Anterior cingulate cortex (tissue), 58 donors: Measurements from ENCODE around the gene CERCAM.
"Not testable (repeated sequence)": the region's sequence is repeated elsewhere in the genome, so short reads cannot be mapped to it uniquely, and the experiment has no call there.

Experiments
- DNase-seq, 58 donors: peaks; one replicate each; lab custom pipeline; 2025; lab: John Stamatoyannopoulos, UW

Gene CERCAM

DNA sequence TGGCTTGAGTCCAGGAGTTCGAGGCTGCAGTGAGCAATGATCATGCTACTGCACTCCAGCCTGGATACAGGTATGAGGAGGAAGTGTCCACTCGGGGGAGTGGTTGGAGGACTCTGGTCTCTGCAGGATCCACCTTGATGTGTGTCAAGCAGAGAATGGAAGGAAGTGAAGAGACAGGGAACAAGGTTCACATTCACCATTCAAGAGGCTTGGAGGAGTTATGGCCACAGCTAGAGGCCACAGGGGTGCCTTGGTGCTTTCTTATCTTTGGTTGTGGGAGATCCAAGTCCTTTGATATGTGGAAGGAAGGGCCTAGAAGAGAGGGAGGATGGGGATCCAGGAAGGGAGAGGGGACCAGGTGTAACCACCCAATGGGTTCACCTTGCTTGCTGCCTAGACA, 5.4 kb upstream of the CERCAM start:
- DNase-seq = no peak

DNA sequence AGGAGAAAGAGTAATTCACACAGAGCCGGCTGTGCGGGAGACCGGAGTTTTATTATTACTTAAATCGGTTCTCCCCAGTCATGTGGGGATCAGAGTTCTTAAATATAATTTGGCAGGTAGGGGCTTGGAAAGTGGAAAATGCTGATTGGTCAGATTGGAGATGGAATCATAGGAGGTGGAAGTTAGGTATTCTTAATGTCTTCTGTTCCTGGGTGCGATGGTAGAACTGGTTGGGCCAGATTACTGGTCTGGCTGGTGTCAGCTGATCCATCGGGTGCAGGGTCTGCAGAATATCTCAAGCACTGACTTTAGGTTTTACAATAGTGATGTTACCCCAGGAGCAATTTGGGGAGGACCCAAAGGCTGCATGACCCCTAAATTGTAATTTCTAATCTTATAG, 4.6 kb upstream of the CERCAM start:
- DNase-seq = no peak

DNA sequence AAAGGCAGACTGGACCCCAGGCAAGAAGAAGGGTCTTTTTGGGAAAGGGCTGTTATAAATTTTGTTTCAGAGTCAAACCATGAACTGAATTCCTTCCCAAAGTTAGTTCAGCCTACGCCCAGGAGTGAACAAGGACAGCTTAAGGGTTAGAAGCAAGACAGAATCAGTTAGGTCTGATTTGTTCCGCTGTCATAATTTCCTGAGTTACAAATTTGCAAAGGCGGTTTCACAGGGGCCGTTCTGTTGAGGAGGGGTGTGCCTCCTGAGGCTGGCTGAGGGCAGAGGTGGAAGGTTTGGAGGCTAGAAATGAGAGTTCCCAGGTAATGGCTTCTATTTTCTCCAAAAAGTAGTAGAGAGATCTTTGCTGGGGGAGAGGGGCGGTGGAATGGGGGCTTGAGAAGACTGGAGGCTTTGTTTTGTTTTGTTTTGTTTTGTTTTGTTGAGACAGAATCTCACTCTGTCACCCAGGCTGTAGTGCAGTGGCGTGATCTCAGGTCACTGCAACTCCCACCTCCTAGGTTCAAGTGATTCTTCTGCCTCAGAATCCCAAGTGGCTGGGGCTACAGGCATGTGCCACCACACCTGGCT, 4.1 kb upstream of the CERCAM start:
- no peak for DNase-seq

DNA sequence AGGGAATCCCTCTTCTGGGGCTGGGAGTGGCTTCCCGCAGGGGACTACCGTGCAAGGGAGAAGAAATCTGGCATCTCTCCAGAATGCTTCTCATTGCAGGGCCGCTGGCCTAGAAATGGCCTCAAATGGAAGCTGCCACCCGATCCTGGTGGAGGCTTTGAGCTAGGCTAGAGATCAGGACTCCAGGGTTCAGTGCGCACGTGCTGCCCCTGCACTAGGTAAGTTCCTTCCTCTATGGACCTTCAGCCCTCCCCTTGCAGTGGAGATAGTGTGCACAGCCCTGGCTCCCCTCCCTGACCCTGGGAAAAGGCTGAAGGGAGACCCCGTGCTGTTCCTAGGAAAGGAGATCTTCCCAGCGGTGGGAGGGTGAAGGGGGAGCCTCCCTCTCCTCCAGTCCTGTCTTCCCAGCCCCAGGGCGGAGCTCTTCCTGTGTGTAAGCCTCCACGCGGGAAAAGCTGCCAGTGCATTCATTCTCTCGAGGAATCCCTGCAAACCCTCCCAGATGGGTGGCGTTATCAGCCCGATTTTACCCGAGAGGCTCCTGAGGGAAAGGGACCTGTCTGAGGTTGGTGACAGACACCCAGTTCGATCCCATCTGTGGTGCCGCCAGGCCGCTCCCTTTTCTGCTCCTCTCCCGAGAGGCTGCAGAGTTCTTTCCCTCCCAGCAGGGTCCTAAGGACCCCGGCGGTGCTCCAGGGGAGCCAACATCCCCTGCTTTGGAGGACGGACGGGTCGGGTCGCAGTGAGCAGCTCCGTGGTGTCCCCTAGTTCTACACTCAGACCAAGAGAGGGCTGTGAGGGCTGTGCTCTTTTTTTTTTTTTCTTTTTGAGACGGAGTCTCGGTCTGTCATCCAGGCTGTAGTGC, 1.4 kb upstream of the CERCAM start:
- DNase-seq = peak in 7 of 58 donors; percentile 29 to 52 (median 39)

DNA sequence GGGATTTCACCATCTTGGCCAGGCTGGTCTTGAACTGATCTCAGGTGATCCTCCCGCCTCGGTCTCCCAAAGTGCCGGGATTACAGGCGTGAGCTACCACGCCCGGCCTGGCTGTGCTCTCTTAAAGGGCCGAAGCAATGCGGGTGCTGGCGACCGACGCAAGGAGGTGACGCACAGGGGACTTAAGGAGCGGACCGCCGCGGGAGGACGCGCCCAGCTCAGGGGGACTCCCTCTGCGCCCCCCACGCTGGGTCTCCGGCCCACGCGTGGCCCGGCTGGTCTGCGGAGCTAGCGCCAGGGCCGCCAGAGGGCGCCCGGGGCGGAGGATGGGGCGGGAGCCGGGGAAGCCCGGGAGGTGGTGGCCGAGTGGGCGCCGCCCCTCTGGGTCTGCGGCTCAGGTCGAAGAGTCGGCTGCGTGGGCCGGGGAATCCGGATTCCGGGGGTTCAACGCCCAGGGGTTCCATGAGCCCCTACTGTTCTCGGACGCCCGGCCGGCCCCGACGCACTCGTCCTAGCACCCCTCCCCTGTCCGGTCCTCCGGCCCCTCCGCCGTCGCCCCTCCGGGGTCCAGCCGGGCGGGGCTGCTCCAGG, 502 bp upstream of the CERCAM start:
- peak in 43 of 58 donors; percentile 12 to 66 (median 47) for DNase-seq

DNA sequence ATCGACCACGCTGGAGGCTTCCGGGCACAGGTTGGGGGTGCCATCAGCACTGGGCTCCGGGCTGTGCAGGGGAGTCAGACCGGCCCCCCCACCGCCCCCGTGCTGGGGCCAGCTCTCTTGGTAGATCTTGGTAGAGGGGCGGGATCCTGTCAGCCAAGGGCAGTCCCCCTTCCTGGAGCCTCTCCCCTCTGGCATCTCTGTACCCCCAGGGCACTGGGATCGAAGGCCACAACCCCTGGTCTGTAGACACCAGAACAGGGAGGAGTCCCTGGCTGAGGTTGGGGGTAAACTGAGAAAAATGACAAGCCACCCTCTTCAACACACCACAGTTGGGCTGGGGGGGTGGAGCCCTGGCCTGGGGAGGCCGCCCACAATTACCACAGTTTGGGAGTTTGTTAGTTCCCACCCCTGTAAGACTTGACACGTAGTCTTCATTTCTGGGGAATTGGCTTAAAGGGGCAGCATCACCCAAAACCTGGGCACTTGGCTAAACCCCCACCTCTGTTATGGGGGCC, 882 bp downstream of the CERCAM start:
- DNase-seq = no peak

DNA sequence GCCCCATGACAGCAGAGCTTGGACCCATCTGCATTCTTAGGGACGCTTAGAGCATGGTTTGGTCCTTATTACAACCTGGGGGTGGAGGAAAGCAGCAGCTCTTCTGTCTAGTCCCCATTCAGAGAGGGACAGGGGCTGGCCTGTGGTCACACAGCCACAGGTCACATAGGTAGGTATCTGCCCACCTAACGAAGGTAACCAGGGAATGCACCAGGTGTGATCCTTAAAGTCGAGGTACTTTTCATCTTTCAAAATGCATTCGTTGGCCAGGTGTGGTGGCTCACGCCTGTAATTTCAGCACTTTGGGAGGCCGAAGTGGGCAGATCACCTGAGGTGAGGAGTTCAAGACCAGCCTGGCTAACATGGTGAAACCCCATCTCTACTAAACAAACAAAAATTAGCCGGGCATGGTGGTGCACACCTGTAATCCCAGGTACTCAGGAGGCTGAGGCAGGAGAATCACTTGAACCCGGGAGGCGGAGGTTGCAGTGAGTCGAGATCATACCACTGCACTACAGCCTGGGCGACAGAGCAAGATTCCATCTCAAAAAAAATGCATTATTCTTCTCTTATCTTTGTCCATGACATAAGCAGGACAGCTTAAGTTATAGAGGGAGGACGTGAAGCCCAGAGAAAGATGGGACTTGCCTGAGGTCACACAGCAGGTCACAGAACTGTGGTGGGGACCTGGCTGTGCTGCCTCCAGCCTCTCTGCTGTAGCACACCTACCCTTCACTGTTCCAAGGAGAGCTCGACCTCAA, 1.5 kb downstream of the CERCAM start:
- not testable (repeated sequence) for DNase-seq

DNA sequence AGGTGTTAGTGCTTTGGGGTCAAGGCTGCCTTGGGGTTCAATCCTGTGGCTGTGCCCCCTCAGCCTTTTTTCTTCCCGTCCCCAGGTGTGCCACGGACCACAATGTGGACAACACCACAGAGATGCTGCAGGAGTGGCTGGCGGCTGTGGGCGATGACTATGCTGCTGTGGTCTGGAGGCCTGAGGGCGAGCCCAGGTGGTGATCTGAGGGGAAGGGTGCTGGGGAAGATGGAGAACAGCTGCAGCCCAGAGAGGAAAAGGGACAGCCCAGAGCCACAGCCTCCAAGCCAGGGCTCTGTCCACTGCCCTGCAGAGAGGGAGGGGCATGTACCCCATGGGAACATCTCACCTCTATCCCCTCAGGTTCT, 2.1 kb downstream of the CERCAM start:
- DNase-seq = no peak

DNA sequence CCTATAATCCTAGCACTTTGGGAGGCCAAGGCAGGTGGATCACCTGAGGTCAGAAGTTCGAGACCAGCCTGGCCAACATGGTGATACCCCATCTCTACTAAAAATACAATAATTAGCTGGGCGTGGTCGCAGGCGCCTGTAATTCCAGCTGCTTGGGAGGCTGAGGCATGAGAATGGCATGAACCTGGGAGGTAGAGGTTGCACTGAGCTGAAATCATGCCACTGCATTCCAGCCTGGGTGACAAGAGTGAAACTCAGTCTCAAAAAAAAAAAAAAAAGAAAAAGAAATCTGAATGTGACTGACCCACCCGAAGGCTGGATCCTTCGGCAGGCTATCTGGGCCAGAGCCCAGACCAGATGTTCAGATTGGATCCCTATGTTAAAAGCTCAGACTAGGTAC, 2.7 kb downstream of the CERCAM start:
- not testable (repeated sequence) for DNase-seq

DNA sequence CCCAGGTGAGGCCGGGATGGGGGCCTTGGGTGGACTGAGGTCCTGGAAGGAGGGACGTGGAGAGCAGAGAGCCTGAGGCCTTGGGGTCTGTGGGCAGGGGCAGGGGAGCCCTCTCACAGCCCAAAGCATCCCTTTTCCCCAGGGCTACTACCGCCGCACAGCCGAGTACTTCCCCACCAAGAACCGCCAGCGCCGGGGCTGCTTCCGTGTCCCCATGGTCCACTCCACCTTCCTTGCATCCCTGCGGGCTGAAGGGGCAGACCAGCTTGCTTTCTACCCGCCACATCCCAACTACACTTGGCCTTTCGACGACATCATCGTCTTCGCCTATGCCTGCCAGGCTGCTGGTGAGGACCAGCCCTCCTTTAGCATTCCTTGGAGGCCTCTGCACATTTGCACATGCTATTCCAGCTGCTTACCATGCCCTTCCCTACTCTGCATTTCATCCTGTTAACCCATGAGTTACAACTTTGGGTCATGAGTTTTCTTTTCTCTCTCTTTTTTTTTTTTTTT, 3.7 kb downstream of the CERCAM start:
- no peak for DNase-seq

DNA sequence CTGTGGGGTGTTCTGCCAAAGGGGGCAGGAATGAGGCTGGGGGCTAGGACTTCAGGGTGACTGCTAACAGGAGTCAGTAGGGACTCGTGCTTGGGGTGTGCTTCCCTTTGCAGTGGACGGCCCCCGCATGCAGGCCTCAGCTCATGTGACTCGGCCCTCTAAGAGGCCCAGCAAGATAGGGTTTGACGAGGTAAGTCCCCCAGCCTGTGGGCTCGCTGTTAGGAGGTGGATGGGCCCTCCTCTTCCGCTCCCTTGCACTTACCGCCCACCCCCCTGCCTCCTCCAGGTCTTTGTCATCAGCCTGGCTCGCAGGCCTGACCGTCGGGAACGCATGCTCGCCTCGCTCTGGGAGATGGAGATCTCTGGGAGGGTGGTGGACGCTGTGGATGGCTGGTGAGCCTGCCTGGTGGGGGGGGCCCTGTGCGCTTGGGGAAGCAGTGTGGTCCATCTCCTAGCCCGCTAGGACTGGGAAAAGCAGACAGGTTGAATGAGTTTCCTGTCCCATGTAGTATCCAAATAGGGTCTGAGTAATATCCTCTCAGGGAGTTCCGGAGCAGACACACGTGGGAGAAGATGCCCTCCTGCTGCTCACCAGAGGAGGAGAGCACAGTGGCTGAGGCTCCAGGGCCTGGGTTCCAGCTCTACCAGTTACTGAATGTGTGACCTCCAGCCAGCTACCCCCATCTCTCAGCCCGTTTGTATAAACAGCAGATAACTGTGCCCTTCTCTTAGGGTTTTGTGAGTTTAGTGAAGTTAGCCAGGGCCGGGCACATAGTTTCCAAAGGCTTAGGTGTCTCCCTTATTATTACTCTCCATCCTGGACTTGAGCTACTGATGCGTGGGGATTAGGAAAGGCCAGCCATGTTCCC, 8.2 kb downstream of the CERCAM start:
- DNase-seq = no peak

DNA sequence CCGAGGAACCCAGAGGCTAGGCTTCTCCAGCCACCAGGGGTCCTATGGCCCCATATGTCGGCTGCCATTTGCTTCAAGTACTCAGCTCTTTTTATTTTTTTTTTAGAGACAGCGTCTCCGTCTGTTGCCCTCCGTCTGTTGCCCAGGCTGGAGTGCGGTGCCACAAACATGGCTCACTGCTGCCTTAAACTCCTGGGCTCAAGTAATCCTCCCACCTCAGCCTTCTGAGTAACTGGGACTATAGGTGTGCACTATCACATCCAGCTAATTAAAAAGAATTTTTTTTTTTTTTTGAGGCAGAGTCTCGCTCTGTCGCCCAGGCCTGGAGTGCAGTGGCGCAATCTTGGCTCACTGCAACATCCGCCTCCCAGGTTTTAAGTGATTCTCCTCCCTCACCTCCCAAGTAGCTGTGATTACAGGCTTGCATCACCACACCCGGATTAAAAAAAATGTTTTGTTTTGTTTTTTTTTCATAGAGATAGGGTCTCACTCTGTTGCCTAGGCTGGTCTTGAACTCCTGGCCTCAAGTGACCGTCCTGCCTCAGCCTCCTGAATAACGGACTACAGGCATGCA, 8.9 kb downstream of the CERCAM start:
- no peak for DNase-seq

DNA sequence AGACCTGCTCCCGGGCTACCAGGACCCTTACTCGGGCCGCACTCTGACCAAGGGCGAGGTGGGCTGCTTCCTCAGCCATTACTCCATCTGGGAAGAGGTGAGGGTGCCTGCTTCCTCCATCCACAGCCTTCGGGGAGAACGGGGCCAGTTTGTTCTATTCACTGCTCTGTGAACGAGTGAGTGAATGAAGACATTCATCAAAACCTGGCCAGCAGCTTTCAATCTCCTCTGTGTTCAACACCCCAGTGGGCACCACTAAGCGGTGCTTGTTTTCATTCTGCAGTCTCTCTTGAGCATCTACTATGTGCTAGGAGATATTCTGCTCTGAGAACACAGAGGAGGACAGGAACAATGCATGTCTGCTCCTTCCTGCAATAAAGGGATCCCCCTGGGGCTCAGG, 10.6 kb downstream of the CERCAM start:
- peak in 3 of 58 donors; percentile 14 to 41 (median 18) for DNase-seq

DNA sequence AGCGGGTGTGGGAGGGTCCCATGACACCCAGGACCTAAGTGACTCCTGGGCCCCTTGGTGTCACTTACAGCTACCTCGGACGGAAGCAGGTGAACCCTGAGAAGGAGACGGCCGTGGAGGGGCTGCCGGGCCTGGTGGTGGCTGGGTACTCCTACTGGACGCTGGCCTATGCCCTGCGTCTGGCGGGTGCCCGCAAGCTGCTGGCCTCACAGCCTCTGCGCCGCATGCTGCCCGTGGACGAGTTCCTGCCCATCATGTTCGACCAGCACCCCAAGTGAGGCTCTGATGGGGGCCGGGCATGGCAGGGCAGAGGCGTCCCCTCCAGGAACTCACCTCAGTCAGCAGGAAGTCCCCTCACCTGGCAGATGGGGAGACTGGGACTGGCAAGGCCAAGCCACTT, 13.7 kb downstream of the CERCAM start:
- DNase-seq = no peak

DNA sequence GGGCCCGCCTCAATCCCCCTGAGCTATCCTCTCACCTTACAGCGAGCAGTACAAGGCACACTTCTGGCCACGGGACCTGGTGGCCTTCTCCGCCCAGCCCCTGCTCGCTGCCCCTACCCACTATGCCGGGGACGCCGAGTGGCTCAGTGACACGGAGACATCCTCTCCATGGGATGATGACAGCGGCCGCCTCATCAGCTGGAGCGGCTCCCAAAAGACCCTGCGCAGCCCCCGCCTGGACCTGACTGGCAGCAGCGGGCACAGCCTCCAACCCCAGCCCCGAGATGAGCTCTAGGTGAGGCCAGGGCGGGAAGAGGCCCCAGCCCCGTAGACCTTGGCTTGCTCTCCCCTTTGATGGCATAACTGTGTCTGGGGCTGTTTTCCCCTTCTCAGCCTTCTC, 15.0 kb downstream of the CERCAM start:
- no peak for DNase-seq

DNA sequence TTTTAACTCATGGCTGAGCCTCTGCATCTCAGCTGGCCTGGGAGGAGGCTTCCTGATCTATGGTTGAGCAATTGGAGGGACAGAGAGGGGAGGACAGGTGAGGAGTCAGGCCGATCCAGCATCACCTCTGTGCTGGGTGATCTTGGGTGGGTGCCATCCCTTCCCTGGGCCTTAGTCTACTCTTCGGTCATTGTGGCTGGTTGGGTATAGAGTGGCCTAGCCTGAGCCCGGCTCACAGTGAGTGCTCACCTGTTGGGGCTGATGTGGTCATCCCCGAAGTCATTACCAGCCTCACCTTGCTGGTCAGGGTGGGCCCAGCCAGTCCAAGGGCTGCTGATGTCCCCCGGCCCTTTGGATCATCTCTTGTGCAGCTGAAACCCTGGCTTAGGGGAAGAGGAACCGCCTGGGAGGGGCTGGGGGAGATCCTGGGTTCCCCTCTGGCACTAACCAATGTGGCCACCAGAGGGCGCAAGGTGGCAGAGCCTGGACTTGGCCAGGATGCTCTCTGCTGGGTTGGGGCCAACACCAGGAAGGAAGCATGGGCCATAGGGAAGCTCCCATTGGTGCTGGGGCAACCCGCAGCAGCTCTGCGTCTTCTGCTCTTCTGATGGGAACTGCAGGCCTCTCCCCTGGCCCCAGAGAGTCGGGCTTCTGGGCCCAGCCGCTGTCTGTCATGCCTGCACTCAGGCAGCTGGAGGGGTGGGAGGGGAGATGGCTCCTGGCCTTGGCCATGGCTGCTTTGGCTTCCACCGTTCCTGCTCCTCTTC, 17.9 kb downstream of the CERCAM start:
- peak in 53 of 58 donors; percentile 9 to 88 (median 57) for DNase-seq

DNA sequence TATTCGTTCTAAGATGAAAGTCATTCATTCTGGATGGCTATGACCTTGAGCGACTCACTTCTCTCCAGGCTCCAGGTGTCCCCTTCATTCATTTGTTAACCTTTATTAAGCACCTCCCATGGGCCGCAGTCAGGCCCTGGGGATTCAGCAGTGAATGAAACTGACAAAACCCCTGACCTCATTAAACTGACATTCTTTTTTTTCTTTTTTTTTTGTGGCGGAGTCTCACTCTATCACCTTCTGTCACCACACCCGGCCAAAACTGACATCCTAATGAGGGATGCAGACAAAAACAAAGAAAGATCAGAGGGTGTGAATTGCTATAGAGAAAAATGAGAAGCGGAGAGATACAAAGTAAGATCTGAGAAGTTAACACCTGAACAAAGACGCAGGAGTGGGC, 18.6 kb downstream of the CERCAM start:
- no peak for DNase-seq

DNA sequence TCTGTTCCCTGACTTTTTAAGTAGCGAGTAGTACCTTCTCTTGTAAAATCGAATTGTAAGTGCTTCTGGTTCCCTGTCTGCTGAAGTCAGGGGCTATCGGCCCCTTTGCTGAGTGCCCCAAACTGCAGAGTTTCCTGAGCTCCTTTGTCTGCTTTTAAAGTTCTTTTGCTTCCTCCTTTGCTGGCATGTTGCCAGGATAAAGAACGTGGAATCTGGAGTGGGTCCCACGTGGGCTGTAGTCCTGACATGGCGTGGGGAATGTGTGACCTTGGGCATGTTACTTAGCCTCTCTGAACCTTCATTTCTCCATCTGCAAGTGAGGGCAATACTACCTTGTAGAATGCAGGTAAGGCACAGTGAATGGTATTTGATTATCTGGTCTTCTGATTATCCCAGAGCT, 21.5 kb downstream of the CERCAM start:
- DNase-seq = no peak
